Measurements from ENCODE around the gene CTAGE9.

CTAGE9 gene

GRCh38 chr6:131685266-131685780, 25.5 kb downstream of the CTAGE9 start:
- DNase-seq (ENCODE audit: low read depth), result no peak
- no peak for TF ChIP-seq CTCF (IDR thresholded peaks at IDR 0.05; ENCODE audit: insufficient read depth, low read depth, low read length, missing control alignments)
- H3K4me3 ChIP-seq (ENCODE audit: low read length), result no peak overlapping the region

- peak; percentile 26 for DNase-seq (ENCODE audit: low read depth)
- TF ChIP-seq CTCF (IDR thresholded peaks at IDR 0.05; ENCODE audit: insufficient read depth, low read depth, low read length, missing control alignments), result no peak
- H3K4me3 ChIP-seq (ENCODE audit: low read length), result no peak overlapping the region
These were observed 27.3 kb downstream of the CTAGE9 start for GRCh38 chr6:131683479-131683878.

GRCh38 chr6:131682442-131682841, 28.4 kb downstream of the CTAGE9 start:
- TF ChIP-seq CTCF (IDR thresholded peaks at IDR 0.05; ENCODE audit: insufficient read depth, low read depth, low read length, missing control alignments), result no peak
- peak; percentile 6 for DNase-seq (ENCODE audit: low read depth)

GRCh38 chr6:131681585-131681984, 29.2 kb downstream of the CTAGE9 start:
- no peak for TF ChIP-seq CTCF (IDR thresholded peaks at IDR 0.05; ENCODE audit: insufficient read depth, low read depth, low read length, missing control alignments)
- H3K4me3 ChIP-seq (ENCODE audit: low read length), result no peak overlapping the region
- DNase-seq (ENCODE audit: low read depth), result no peak

More at GRCh38 chr6:131682442-131682841, 28.4 kb downstream of the CTAGE9 start:
- H3K4me3 ChIP-seq (ENCODE audit: low read length), result no peak overlapping the region

- H3K4me3 ChIP-seq (ENCODE audit: low read length), result no peak overlapping the region
- no peak for TF ChIP-seq CTCF (IDR thresholded peaks at IDR 0.05; ENCODE audit: insufficient read depth, low read depth, low read length, missing control alignments)
- DNase-seq (ENCODE audit: low read depth), result no peak
These were observed 29.9 kb downstream of the CTAGE9 start for GRCh38 chr6:131680868-131681267.

GRCh38 chr6:131678442-131678841, 32.4 kb downstream of the CTAGE9 start:
- H3K4me3 ChIP-seq (ENCODE audit: low read length), result no peak overlapping the region
- TF ChIP-seq CTCF (IDR thresholded peaks at IDR 0.05; ENCODE audit: insufficient read depth, low read depth, low read length, missing control alignments), result no peak
- DNase-seq (ENCODE audit: low read depth), result no peak

GRCh38 chr6:131673184-131673583, 37.6 kb downstream of the CTAGE9 start:
- H3K4me3 ChIP-seq (ENCODE audit: low read length), result no peak overlapping the region
- no peak for DNase-seq (ENCODE audit: low read depth)
- no peak for TF ChIP-seq CTCF (IDR thresholded peaks at IDR 0.05; ENCODE audit: insufficient read depth, low read depth, low read length, missing control alignments)
